AG04449 (cell line): ENCODE results near the gene GREB1L.

Experiments
- CTCF ChIA-PET: fragments of 350-600 bp; formaldehyde crosslinking; extraction: SDS; loops from one replicate; lab custom pipeline; 2021; ENCODE audit warnings: antibody characterized with exemption; lab: Yijun Ruan, JAX
- POLR2A ChIA-PET: fragments of 400-600, 350-600 bp; formaldehyde crosslinking; extraction: SDS; loops from one replicate; lab custom pipeline; 2020; ENCODE audit warnings: antibody characterized with exemption, inconsistent platforms; lab: Yijun Ruan, JAX
- DNase-seq: peaks from one replicate; pipeline ENCODE4 v3.0.0-alpha.2; 2010; ENCODE audit warnings: low read depth, low spot score
- H3K4me3 ChIP-seq: 2 replicates; pipeline ENCODE4 v1.5.1; 2011; ENCODE audit warnings: low read depth, mild to moderate bottlenecking, control low read depth, low read length
- CTCF ChIP-seq: IDR thresholded peaks from one replicate; pipeline ENCODE4 v1.5.1; 2011; ENCODE audit warnings: mild to moderate bottlenecking, moderate library complexity, low read length, control low read depth, inconsistent platforms; ENCODE audit not compliant: insufficient read depth; ENCODE audit errors: missing control alignments

Gene GREB1L

GRCh38 chr18:21538230-21538629 lies 296.2 kb downstream of the GREB1L start:
- no peak for TF ChIP-seq CTCF
- no peak overlapping the region for H3K4me3 ChIP-seq
- ChIA-PET POLR2A (no interaction called here), CTCF (interaction anchor here (1.5 to 2.0 kb wide), 2 partner anchors 14 to 63 kb away, joined by 4 to 6 read pairs; partner anchors contain the start of gene ESCO1)
- no peak for DNase-seq

DNA sequence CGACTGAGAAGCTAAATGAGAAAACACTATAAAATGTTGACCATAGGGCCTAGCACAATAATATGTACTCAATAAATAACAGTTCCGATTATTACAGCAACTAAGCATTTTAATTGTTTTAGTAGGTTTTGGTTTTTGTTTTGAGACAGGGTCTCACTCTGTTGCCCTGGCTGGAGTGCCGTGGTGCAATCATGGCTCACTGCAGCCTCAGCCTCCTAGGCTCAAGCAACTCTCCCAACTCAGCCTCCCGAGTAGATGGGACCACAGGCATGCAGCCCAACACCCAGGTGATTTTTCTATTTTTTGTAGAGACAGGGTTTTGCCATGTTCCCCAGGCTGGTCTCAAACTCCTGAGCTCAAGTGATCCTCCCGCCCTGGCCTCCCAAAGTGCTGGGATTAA lies 304.4 kb downstream of the GREB1L start:
- no peak overlapping the region for H3K4me3 ChIP-seq
- ChIA-PET POLR2A (no interaction called here), CTCF (no interaction called here)
- no peak for TF ChIP-seq CTCF
- no peak for DNase-seq

- H3K4me3 ChIP-seq: no peak overlapping the region
- ChIA-PET CTCF (interaction anchor here (1.2 kb wide), 1 partner anchor 52 kb away, joined by 3 read pairs; the partner anchor contains the start of gene ESCO1), POLR2A (interaction anchor here (0.6 kb wide), 1 partner anchor 192 kb away, joined by 3 read pairs; the partner anchor contains the start of gene MIB1)
- DNase-seq: no peak
- no peak for TF ChIP-seq CTCF
Observed at GRCh38 chr18:21548647-21549046, 306.6 kb downstream of the GREB1L start.

DNA sequence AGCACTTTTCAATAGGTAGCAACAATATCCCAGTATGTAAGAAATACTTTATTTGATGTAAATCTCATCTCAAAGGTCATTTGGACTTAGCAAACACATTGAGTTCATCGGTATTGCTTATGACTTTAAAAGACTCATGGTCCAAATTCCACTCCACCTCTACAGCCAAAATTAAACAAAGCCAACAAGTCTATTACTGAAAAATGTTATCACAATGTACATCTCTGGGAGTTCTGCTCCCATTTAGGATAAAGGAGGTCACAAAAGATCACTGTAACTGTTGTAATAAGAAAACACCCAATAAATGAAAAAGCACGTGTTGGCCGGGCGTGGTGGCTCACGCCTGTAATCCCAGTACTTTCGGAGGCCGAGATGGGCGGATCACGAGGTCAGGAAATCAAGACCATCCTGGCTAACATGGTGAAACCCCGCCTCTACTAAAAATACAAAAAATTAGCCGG lies 308.5 kb downstream of the GREB1L start:
- no peak overlapping the region for H3K4me3 ChIP-seq
- CTCF ChIA-PET: no interaction called here

DNA sequence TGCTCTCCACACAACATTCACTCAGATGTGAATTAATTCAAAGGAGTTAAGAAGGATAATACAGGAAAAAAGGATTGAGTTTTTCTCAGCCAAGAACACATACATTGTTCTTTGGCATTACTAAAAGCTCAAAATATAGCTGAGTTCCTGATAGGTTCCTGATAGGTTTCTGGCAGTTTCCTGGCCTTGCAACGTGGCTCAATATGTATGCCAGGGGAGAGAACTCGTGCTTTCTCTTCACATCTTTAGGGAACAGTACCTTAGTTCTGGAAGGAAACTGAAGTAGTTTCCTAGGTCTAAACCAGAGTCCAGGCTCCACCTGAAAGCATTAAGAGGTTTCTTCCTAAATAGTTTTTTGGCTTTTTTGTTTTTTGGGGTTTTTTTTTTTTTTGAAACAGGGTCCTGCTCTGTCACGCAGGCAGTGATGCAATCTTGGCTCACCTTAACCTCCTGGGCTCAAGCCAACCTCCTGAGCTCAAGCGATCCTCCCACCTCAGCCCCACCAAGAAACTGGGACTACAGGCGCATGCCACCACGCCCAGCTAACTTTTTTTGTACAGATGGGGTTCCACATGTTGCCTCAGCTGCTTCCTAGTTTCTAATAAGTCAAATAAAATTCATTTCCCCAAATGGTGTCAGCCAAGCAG lies 315.7 kb downstream of the GREB1L start:
- no peak for TF ChIP-seq CTCF

More for the DNA sequence above, 308.5 kb downstream of the GREB1L start:
- TF ChIP-seq CTCF: no peak
- POLR2A ChIA-PET: no interaction called here
- DNase-seq: no peak

DNA sequence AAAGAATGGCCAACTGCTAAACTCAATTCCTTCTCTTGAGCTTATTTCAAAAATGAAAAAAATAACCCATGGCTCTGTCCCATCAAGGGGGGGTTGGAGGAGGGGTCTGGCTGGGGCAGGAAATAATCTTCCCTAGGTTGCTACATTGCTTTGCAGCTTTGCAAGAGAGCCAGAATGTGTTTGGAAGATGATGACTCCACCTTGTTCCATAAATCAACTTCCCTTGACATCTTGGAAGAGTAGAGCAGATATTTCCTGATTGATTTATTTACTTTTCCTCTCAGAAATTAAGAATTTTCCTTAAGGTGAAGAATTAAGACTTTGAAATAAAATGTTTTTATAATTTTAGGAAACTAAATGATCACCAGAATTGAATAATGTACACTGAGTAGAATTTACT lies 317.2 kb downstream of the GREB1L start:
- no peak for DNase-seq
- ChIA-PET CTCF (interaction anchor here (1.5 kb wide), 1 partner anchor 41 kb away, joined by 5 read pairs; the partner anchor contains the start of gene ESCO1), POLR2A (no interaction called here)
- no peak overlapping the region for H3K4me3 ChIP-seq
- no peak for TF ChIP-seq CTCF

More for the DNA sequence above, 315.7 kb downstream of the GREB1L start:
- CTCF ChIA-PET: interaction anchor here (1.3 to 1.8 kb wide), 2 partner anchors 43 to 54 kb away, joined by 3 to 10 read pairs; partner anchors contain the start of genes ESCO1 and SNRPD1
- POLR2A ChIA-PET: no interaction called here
- DNase-seq: no peak
- H3K4me3 ChIP-seq: no peak overlapping the region
